HepG2 (cell line): ENCODE data around the gene GSDME. TPM values are rescaled to one million over a fixed set of nuclear protein-coding genes. Genes with fewer than 3 reads are reported as not detected.

Source experiments
- ATAC-seq: fragments of 200-7000 bp; cut with Tn5 transposase; 3 replicates; pipeline ENCODE4 v1.9.1; 2020; ENCODE audit warnings: mild to moderate bottlenecking, moderate library complexity
- BruUV-seq: library from RNA; stranded (reverse); fragments of 400-500 nt; replicated peaks from 2 replicates; lab custom pipeline; 2021; lab: Mats Ljungman, UMichigan
- CTCF ChIA-PET: fragments of 300-600 bp; formaldehyde crosslinking; extraction: SDS; loops from one replicate; lab custom pipeline; 2021; ENCODE audit warnings: low total read pairs, inconsistent platforms, low intra/inter-chr PET ratio; lab: Yijun Ruan, JAX
- POLR2A ChIA-PET: fragments of 350-600 bp; sonication (Branson Sonifier 250); formaldehyde crosslinking; loops from one replicate; lab custom pipeline; 2020; ENCODE audit warnings: antibody characterized with exemption, inconsistent platforms; lab: Yijun Ruan, JAX
- DNase-seq: peaks from one replicate; pipeline ENCODE4 v3.0.0-alpha.2; 2015; ENCODE audit warnings: low spot score
- FAIRE-seq: peaks from 3 replicates; lab custom pipeline; 2011; peaks lifted over from hg19 to GRCh38; lab: Jason Lieb, UNC
- H2AFZ ChIP-seq: one replicate; pipeline ENCODE4 v1.6.1; 2011; ENCODE audit warnings: low read length, inconsistent platforms
- H3K27ac ChIP-seq: fragments of 300-600 bp; 3 replicates; pipeline ENCODE4 v1.8.0; 2011; ENCODE audit warnings: mixed run types, mild to moderate bottlenecking, mixed read lengths, low read length, inconsistent platforms; ENCODE audit not compliant: insufficient read depth; ENCODE audit errors: extremely low read length
- H3K27me3 ChIP-seq, 2 experiments: fragments of 200-600 bp in 1 of 2; 2 replicates in 1 of 2; 3 replicates in 1 of 2; pipeline versions ENCODE4 v1.6.0 to v1.8.0; 2011; ENCODE audit warnings: low read length in 2 of 2, mild to moderate bottlenecking in 2 of 2, moderate library complexity in 2 of 2, inconsistent platforms in 1 of 2; ENCODE audit not compliant: insufficient read depth in 2 of 2, control insufficient read depth in 1 of 2
- H3K36me3 ChIP-seq, 2 experiments: fragments of 200-600 bp in 1 of 2; replicated peaks in 1 of 2; 2 replicates in 1 of 2; 3 replicates in 1 of 2; pipeline versions ENCODE4 v1.5.1 to v1.8.0; 2011; ENCODE audit warnings: low read length in 2 of 2, inconsistent platforms in 1 of 2; ENCODE audit not compliant: insufficient read depth in 2 of 2, control insufficient read depth in 1 of 2
- H3K4me1 ChIP-seq: 2 replicates; pipeline ENCODE4 v1.5.1; 2012; ENCODE audit warnings: low read length, inconsistent platforms; ENCODE audit not compliant: insufficient read depth
- H3K4me2 ChIP-seq: 2 replicates; pipeline ENCODE4 v1.6.0; 2011; ENCODE audit warnings: low read depth, low read length, inconsistent platforms
- H3K4me3 ChIP-seq, 3 experiments: fragments of 200-600 bp in 1 of 3; sonication (generic), shearing (Covaris generic) in 1 of 3; replicated peaks in 1 of 3; 2 replicates each; pipeline ENCODE4 v1.5.1; 2011 to 2016; ENCODE audit warnings: low read length in 3 of 3, inconsistent platforms in 2 of 3, low read depth in 2 of 3, mild to moderate bottlenecking in 2 of 3, control low read depth in 1 of 3, mixed read lengths in 1 of 3; ENCODE audit not compliant: insufficient read depth in 1 of 3
- H3K79me2 ChIP-seq: one replicate; pipeline ENCODE4 v1.6.1; 2011; ENCODE audit warnings: low read length, inconsistent platforms; ENCODE audit not compliant: insufficient read depth
- H3K9ac ChIP-seq: 2 replicates; pipeline ENCODE4 v1.6.0; 2011; ENCODE audit warnings: mild to moderate bottlenecking, low read depth, low read length, inconsistent platforms; ENCODE audit not compliant: insufficient read depth
- H3K9me3 ChIP-seq: 2 replicates; pipeline ENCODE4 v1.5.1; 2012; ENCODE audit warnings: mild to moderate bottlenecking, low read length
- H4K20me1 ChIP-seq: 2 replicates; pipeline ENCODE4 v1.6.0; 2011; ENCODE audit warnings: inconsistent platforms, mild to moderate bottlenecking, low read length, moderate library complexity; ENCODE audit not compliant: insufficient read depth
- ZNF800 ChIP-seq: sonication (generic); formaldehyde crosslinking; IDR thresholded peaks from 2 replicates; pipeline ENCODE4 v1.4.0; 2020; ENCODE audit warnings: missing genetic modification reagents
- WGBS: methylation state at CpG from one replicate; pipeline ENCODE4 v1.1.6; 2017; ENCODE audit warnings: low lambda C conversion rate; 5-methylcytosine and 5-hydroxymethylcytosine counted together
- in situ Hi-C: cut with HindIII; loops from 2 replicates; pipeline ENCODE4 v1.10.0; 2017; ENCODE audit warnings: low pct_unique_long_range_greater_than_20kb; ENCODE audit not compliant: extremely low pct_ligation_motif_present
- intact Hi-C: fragments of 100-400 bp; cut with micrococcal nuclease; formaldehyde crosslinking; loops from one replicate; pipeline ENCODE4 v1.10.0; 2022; ENCODE audit not compliant: unreplicated experiment
- polyA plus RNA-seq, 8 experiments: library from polyadenylated mRNA; depleted of rRNA in 3 of 8; stranded (reverse) in 7 of 8; unstranded in 1 of 8; fragments of >200 nt; fragmentation: Illumina TruSeq in 4 of 8; extraction: Trizol in 4 of 8; gene quantifications; 2 replicates each; pipeline versions ENCODE4 v1.2.1 to v1.2.3, GENCODE V29; 2011 to 2016; ENCODE audit warnings: low read depth in 4 of 8, missing spikeins in 1 of 8, mixed read lengths in 1 of 8; ENCODE audit not compliant: insufficient read depth in 1 of 8
- total RNA-seq, 5 experiments: library from RNA; depleted of rRNA; stranded (reverse); fragments of >200 nt; fragmentation: Illumina TruSeq; extraction: Trizol; gene quantifications; 2 replicates each; pipeline ENCODE4 v1.2.3, GENCODE V29; 2016; ENCODE audit warnings: low read depth in 1 of 5
- TF ChIP-seq, protein P1 (sequence below): IDR thresholded peaks from 2 replicates; pipeline ENCODE4 v1.6.1; 2016; ENCODE audit warnings: missing biosample characterization, missing genetic modification reagents, low read depth
- TF ChIP-seq, protein P2 (sequence below): conservative IDR thresholded peaks from 2 replicates; pipeline ENCODE4 v1.6.1; 2018; ENCODE audit warnings: missing genetic modification reagents
- TF ChIP-seq, protein P3 (sequence below): IDR thresholded peaks from 2 replicates; pipeline ENCODE4 v1.6.1; 2016; ENCODE audit warnings: low read depth, borderline replicate concordance
- TF ChIP-seq, protein P4 (sequence below): sonication (generic); formaldehyde crosslinking; IDR thresholded peaks from 2 replicates; pipeline ENCODE4 v1.5.0; 2020; ENCODE audit warnings: mild to moderate bottlenecking, missing genetic modification reagents, moderate library complexity
- TF ChIP-seq, protein P5 (sequence below): sonication (generic); formaldehyde crosslinking; conservative IDR thresholded peaks from 2 replicates; pipeline ENCODE4 v1.4.0; 2020; ENCODE audit warnings: mild to moderate bottlenecking, missing genetic modification reagents, moderate library complexity

Gene GSDME
- total and polyA plus RNA-seq, 2 of the 13 experiments (the other 11 are each of a cell fraction or from before 2014, with no cell fraction given): 19.2 to 28.2 TPM

DNA sequence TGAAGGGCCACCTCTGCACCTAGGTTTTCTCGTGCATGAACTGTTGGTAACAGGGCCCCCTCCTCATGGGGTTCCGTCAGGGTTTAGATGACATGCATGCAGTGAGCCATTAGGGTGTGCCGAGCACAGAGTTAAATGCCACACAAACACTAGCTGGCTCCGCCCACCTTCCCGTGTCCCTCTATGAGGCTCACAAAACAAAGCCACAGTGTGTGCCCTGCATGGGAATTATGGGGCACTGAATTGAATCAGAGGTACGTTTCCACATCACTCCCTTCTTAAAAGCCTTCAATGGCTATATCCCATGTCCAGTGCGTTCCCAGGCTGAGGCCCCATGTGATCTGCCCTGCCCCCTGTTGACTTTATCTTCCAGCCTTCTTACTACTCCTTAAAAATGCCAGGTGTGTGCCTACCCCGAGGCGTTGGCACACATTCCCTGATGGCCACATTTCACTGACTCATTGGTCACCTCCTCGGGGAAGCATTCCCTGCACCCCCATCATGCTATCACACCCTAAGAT is 35.7 kb downstream of the GSDME start:
- DNase-seq (no peak), FAIRE-seq (no peak), ATAC-seq (no peak)
- in situ Hi-C loops (no loop called here), intact Hi-C loops (no loop called here)
- no TSS peak for BruUV-seq
- 85% methylated on average over 8 of the region's 10 CpGs for WGBS
- no peak overlapping the region for H3K4me3 ChIP-seq
- ChIA-PET CTCF (no interaction called here), POLR2A (no interaction called here)
- no peak overlapping the region for H3K9ac ChIP-seq
- no peaks in the 10 kb centered on the region for H3K79me2 ChIP-seq
- no peaks in the 10 kb centered on the region for H3K9me3 ChIP-seq
- TF ChIP-seq ZNF800 (CRISPR knock-in tag): no peak
- TF ChIP-seq, protein P1, sequence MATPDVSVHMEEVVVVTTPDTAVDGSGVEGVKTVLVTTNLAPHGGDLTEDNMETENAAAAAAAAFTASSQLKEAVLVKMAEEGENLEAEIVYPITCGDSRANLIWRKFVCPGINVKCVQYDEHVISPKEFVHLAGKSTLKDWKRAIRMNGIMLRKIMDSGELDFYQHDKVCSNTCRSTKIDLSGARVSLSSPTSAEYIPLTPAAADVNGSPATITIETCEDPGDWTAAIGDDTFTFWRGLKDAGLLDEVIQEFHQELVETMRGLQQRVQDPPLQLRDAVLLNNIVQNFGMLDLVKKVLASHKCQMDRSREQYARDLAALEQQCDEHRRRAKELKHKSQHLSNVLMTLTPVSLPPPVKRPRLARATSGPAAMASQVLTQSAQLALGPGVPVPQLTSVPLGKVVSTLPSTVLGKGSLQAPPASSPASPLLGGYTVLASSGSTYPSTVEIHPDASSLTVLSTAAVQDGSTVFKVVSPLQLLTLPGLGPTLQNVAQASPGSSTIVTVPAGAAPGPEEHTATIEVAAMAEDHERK: no peak
- TF ChIP-seq, protein P2, sequence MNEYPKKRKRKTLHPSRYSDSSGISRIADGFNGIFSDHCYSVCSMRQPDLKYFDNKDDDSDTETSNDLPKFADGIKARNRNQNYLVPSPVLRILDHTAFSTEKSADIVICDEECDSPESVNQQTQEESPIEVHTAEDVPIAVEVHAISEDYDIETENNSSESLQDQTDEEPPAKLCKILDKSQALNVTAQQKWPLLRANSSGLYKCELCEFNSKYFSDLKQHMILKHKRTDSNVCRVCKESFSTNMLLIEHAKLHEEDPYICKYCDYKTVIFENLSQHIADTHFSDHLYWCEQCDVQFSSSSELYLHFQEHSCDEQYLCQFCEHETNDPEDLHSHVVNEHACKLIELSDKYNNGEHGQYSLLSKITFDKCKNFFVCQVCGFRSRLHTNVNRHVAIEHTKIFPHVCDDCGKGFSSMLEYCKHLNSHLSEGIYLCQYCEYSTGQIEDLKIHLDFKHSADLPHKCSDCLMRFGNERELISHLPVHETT (CRISPR knock-in tag): no peak
- TF ChIP-seq, protein P3, sequence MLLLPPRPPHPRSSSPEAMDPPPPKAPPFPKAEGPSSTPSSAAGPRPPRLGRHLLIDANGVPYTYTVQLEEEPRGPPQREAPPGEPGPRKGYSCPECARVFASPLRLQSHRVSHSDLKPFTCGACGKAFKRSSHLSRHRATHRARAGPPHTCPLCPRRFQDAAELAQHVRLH: no peak
- TF ChIP-seq, protein P4, sequence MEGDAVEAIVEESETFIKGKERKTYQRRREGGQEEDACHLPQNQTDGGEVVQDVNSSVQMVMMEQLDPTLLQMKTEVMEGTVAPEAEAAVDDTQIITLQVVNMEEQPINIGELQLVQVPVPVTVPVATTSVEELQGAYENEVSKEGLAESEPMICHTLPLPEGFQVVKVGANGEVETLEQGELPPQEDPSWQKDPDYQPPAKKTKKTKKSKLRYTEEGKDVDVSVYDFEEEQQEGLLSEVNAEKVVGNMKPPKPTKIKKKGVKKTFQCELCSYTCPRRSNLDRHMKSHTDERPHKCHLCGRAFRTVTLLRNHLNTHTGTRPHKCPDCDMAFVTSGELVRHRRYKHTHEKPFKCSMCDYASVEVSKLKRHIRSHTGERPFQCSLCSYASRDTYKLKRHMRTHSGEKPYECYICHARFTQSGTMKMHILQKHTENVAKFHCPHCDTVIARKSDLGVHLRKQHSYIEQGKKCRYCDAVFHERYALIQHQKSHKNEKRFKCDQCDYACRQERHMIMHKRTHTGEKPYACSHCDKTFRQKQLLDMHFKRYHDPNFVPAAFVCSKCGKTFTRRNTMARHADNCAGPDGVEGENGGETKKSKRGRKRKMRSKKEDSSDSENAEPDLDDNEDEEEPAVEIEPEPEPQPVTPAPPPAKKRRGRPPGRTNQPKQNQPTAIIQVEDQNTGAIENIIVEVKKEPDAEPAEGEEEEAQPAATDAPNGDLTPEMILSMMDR (CRISPR knock-in tag): 0 out of 2 replicates have a peak, but pooled peaks have one; percentile 4
- TF ChIP-seq, protein P5, sequence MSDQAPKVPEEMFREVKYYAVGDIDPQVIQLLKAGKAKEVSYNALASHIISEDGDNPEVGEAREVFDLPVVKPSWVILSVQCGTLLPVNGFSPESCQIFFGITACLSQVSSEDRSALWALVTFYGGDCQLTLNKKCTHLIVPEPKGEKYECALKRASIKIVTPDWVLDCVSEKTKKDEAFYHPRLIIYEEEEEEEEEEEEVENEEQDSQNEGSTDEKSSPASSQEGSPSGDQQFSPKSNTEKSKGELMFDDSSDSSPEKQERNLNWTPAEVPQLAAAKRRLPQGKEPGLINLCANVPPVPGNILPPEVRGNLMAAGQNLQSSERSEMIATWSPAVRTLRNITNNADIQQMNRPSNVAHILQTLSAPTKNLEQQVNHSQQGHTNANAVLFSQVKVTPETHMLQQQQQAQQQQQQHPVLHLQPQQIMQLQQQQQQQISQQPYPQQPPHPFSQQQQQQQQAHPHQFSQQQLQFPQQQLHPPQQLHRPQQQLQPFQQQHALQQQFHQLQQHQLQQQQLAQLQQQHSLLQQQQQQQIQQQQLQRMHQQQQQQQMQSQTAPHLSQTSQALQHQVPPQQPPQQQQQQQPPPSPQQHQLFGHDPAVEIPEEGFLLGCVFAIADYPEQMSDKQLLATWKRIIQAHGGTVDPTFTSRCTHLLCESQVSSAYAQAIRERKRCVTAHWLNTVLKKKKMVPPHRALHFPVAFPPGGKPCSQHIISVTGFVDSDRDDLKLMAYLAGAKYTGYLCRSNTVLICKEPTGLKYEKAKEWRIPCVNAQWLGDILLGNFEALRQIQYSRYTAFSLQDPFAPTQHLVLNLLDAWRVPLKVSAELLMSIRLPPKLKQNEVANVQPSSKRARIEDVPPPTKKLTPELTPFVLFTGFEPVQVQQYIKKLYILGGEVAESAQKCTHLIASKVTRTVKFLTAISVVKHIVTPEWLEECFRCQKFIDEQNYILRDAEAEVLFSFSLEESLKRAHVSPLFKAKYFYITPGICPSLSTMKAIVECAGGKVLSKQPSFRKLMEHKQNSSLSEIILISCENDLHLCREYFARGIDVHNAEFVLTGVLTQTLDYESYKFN (CRISPR knock-in tag): no peak
- H2AFZ ChIP-seq: no peak overlapping the region
- H4K20me1 ChIP-seq: no peaks in the 10 kb centered on the region
- H3K4me2 ChIP-seq: no peak overlapping the region
- H3K4me1 ChIP-seq: no peaks in the 10 kb centered on the region
- no peaks in the 10 kb centered on the region for H3K27me3 ChIP-seq
- peaks cover 0 to 18% of the 10 kb centered on the region in 2 experiments; a peak in 2 of 5 replicates for H3K36me3 ChIP-seq
- H3K27ac ChIP-seq: no peak overlapping the region
